ENCODE data around the gene CALML5. TPM values are rescaled to one million over a fixed set of nuclear protein-coding genes. Genes with fewer than 3 reads are reported as not detected.

Gene CALML5
- total and polyA plus RNA-seq, 9 of the 15 experiments (the other 6 are each of a cell fraction or from before 2014, with no cell fraction given): not detected

- TF ChIP-seq, protein P1, sequence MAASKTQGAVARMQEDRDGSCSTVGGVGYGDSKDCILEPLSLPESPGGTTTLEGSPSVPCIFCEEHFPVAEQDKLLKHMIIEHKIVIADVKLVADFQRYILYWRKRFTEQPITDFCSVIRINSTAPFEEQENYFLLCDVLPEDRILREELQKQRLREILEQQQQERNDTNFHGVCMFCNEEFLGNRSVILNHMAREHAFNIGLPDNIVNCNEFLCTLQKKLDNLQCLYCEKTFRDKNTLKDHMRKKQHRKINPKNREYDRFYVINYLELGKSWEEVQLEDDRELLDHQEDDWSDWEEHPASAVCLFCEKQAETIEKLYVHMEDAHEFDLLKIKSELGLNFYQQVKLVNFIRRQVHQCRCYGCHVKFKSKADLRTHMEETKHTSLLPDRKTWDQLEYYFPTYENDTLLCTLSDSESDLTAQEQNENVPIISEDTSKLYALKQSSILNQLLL (CRISPR knock-in tag; IDR thresholded peaks at IDR 0.05; ENCODE audit: borderline replicate concordance): no peak
- peak; percentile 68 for TF ChIP-seq POLR2A (conservative IDR thresholded peaks at IDR 0.05)
These were observed 21.2 kb downstream of the CALML5 start (continued) for GRCh38 chr10:5477948-5478693.

- H3K27ac ChIP-seq (ENCODE audit: extremely low read depth, low read depth, low read length): peak overlapping the region; percentile 94
- H3K4me2 ChIP-seq (ENCODE audit: insufficient read depth, low read length): peak overlapping the region; percentile 100
- peak in 1 of 4 experiments; percentile 54 for DNase-seq (ENCODE audit: extremely low read depth in 1 of 4, low spot score in 3 of 4)
- H3K4me1 ChIP-seq (replicated peaks in 1 of 2; ENCODE audit: control insufficient read depth in 2 of 2, insufficient read depth in 2 of 2, low read length in 2 of 2): peaks cover 28 to 45% of the 10 kb centered on the region in 2 experiments
- peaks cover 92% of the 10 kb centered on the region for H3K79me2 ChIP-seq (ENCODE audit: control insufficient read depth, insufficient read depth, low read length)
- intact Hi-C loops (cut with micrococcal nuclease): no loop called here
- H3K9me3 ChIP-seq (replicated peaks; ENCODE audit: control insufficient read depth, insufficient read depth, low read depth, low read length): no peaks in the 10 kb centered on the region
- 7% methylated on average over 13 of the region's 13 CpGs for WGBS (ENCODE audit: insufficient coverage, low coverage, missing lambda C conversion rate)
- peak overlapping the region; percentile 84 to 85 for H3K9ac ChIP-seq (ENCODE audit: insufficient read depth in 1 of 2, low read depth in 2 of 2, low read length in 2 of 2)
- H3K36me3 ChIP-seq (ENCODE audit: control insufficient read depth, insufficient read depth, low read length): peaks cover 8% of the 10 kb centered on the region; the same call in 2 of the 3 replicates
- CTCF ChIA-PET (ENCODE audit: low intra/inter-chr PET ratio): no interaction called here
- peak overlapping the region; percentile 47 for H3K4me3 ChIP-seq
- H3K27me3 ChIP-seq (ENCODE audit: control insufficient read depth in 2 of 2, insufficient read depth in 2 of 2, low read length in 2 of 2): no peaks in the 10 kb centered on the region
- no peak overlapping the region for H2AFZ ChIP-seq (ENCODE audit: low read depth, low read length)
- in situ Hi-C loops (cut with MboI): no loop called here
- ATAC-seq: peak; percentile 2; the same call in 1 of the 3 replicates
- POLR2A ChIA-PET: interaction anchor here (0.9 to 7.0 kb wide), 4 partner anchors 10 to 25 kb away, joined by 3 to 43 read pairs (median 4); no protein-coding TSS in a partner anchor
- no peaks in the 10 kb centered on the region for H4K20me1 ChIP-seq (replicated peaks; ENCODE audit: control insufficient read depth, insufficient read depth, low read length)
- no peak for FAIRE-seq
- no TSS peak for BruUV-seq (replicated peaks)
- no peaks in the 10 kb centered on the region for H3K9me1 ChIP-seq (ENCODE audit: control insufficient read depth, insufficient read depth, low read length)
- TF ChIP-seq ZNF592 (IDR thresholded peaks at IDR 0.05) (peak; percentile 10; the same call in 1 of the 2 replicates), ETV5 (CRISPR knock-in tag; IDR thresholded peaks at IDR 0.05; ENCODE audit: low read depth) (0 out of 2 replicates have a peak, but pooled peaks have one; percentile 15), NFRKB (IDR thresholded peaks at IDR 0.05; ENCODE audit: low read depth) (peak; percentile 6; the same call in 1 of the 2 replicates), KAT7 (CRISPR knock-in tag; IDR thresholded peaks at IDR 0.05; ENCODE audit: borderline replicate concordance) (peak; percentile 54; the same call in 1 of the 2 replicates), EGR1 (conservative IDR thresholded peaks at IDR 0.05) (0 out of 2 replicates have a peak, but pooled peaks have one; percentile 26)
- TF ChIP-seq, protein P2, sequence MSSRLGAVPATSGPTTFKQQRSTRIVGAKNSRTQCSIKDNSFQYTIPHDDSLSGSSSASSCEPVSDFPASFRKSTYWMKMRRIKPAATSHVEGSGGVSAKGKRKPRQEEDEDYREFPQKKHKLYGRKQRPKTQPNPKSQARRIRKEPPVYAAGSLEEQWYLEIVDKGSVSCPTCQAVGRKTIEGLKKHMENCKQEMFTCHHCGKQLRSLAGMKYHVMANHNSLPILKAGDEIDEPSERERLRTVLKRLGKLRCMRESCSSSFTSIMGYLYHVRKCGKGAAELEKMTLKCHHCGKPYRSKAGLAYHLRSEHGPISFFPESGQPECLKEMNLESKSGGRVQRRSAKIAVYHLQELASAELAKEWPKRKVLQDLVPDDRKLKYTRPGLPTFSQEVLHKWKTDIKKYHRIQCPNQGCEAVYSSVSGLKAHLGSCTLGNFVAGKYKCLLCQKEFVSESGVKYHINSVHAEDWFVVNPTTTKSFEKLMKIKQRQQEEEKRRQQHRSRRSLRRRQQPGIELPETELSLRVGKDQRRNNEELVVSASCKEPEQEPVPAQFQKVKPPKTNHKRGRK (tag; IDR thresholded peaks at IDR 0.05): no peak
These were observed 22.3 kb downstream of the CALML5 start for GRCh38 chr10:5476918-5477525.
